Measurements from ENCODE around the gene NWD2.

GRCh38 chr4:37461801-37462200 is 217.3 kb downstream of the NWD2 start:
- TF ChIP-seq CTCF (IDR thresholded peaks at IDR 0.05) (no peak), POLR2A (IDR thresholded peaks at IDR 0.05) (no peak), POLR2AphosphoS5 (IDR thresholded peaks at IDR 0.05; ENCODE audit: insufficient read depth in 1 of 2, low read depth in 1 of 2) (no peak)

Measured in vagina (tissue), 2 donors.